ENCODE measurements around the gene C6orf62. TPM values are rescaled to one million over a fixed set of nuclear protein-coding genes. Genes with fewer than 3 reads are reported as not detected.

Gene C6orf62
- total RNA-seq, 1 donor from 2014 or later, result 155 TPM

DNA sequence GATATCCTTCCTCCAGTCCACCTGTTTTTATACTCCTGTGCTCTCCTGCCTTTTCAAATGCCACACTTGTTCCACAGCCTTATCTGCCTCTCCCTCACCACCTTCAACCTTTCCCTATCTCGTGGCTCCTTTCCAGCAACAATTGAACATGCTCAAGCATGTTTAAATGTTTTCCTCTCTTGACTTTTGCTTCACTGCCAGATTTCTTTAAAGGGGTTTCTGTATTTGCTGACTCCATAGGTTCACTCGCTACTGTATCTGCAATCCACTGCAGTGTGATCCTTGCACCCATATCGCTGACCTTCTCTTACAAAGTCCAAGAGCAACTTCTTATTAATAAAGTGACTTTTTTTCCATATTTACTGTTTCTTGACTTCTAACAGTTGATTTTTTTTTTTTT lies 44.6 kb upstream of the C6orf62 start:
- no peak for DNase-seq
- Mint-ChIP-seq H3K27ac (ENCODE audit: unreplicated experiment) (no peak overlapping the region), H3K36me3 (ENCODE audit: unreplicated experiment) (no peaks in the 10 kb centered on the region), H3K4me1 (ENCODE audit: low read depth, unreplicated experiment) (no peaks in the 10 kb centered on the region), H3K27me3 (ENCODE audit: unreplicated experiment) (peaks cover 2% of the 10 kb centered on the region), H3K4me3 (ENCODE audit: unreplicated experiment) (no peak overlapping the region), H3K9me3 (ENCODE audit: unreplicated experiment) (no peaks in the 10 kb centered on the region)
- TF ChIP-seq, protein P1, sequence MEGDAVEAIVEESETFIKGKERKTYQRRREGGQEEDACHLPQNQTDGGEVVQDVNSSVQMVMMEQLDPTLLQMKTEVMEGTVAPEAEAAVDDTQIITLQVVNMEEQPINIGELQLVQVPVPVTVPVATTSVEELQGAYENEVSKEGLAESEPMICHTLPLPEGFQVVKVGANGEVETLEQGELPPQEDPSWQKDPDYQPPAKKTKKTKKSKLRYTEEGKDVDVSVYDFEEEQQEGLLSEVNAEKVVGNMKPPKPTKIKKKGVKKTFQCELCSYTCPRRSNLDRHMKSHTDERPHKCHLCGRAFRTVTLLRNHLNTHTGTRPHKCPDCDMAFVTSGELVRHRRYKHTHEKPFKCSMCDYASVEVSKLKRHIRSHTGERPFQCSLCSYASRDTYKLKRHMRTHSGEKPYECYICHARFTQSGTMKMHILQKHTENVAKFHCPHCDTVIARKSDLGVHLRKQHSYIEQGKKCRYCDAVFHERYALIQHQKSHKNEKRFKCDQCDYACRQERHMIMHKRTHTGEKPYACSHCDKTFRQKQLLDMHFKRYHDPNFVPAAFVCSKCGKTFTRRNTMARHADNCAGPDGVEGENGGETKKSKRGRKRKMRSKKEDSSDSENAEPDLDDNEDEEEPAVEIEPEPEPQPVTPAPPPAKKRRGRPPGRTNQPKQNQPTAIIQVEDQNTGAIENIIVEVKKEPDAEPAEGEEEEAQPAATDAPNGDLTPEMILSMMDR (IDR thresholded peaks at IDR 0.05; ENCODE audit: partially characterized antibody, unreplicated experiment), result no peak

DNA sequence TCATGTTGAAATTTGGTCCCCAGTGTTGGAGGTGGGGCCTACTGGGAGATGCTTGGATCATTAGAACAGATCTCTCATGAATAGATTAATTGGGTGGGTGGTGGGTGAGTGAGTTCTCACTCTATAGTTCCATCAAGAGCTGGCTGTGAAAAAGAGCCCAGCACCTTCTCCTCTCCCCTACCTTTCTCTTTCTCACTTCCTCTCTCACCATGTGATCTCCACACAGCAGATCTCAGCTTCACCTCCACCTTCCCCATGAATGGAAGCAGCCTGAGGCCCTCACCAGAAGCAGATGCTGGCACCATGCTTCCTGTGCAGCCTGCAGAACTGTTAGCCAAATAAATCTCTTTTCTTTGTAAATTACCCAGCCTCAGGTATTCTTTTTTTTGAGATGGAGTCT lies 42.9 kb upstream of the C6orf62 start:
- Mint-ChIP-seq H3K27me3 (ENCODE audit: unreplicated experiment) (peaks cover 2% of the 10 kb centered on the region), H3K9me3 (ENCODE audit: unreplicated experiment) (no peaks in the 10 kb centered on the region), H3K4me3 (ENCODE audit: unreplicated experiment) (no peak overlapping the region), H3K36me3 (ENCODE audit: unreplicated experiment) (no peaks in the 10 kb centered on the region), H3K27ac (ENCODE audit: unreplicated experiment) (no peak overlapping the region), H3K4me1 (ENCODE audit: low read depth, unreplicated experiment) (no peaks in the 10 kb centered on the region)
- TF ChIP-seq, protein P1 (IDR thresholded peaks at IDR 0.05; ENCODE audit: partially characterized antibody, unreplicated experiment), result no peak
- DNase-seq, result no peak

DNA sequence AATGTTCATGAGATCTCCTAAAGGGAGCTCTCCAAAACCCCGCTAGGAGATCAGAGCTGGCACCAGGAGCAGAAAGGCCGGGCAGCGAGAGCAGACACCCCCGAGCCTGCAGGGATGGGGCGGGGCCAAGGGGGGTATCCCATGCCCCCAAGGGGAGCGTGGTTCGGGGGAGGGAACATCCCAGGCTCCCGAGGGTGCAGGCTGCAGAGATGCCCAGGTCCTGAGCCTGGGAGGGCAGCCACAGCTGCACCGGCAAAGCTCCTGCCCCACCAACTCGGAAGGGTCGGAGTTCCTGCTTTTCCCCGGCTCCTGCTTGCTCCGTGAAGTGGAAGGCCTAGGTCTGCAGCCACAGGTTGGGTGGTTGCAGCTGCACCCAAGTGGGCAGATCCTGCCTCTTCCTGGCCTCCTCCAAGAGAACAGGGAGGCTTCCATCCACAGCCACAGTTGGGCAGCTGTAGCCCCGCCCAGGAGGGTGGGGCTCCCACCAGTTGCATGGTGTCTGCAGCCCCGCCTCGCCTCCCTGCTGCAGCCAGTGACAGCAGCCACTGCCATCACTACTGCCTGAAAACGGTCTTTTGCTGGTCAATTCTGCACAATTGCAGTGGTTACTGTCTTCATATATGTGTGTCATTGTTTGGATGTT lies 42.4 kb upstream of the C6orf62 start:
- Mint-ChIP-seq H3K9me3 (ENCODE audit: unreplicated experiment) (no peaks in the 10 kb centered on the region), H3K27ac (ENCODE audit: unreplicated experiment) (no peak overlapping the region), H3K36me3 (ENCODE audit: unreplicated experiment) (no peaks in the 10 kb centered on the region), H3K27me3 (ENCODE audit: unreplicated experiment) (peaks cover 2% of the 10 kb centered on the region), H3K4me3 (ENCODE audit: unreplicated experiment) (no peak overlapping the region), H3K4me1 (ENCODE audit: low read depth, unreplicated experiment) (no peaks in the 10 kb centered on the region)
- DNase-seq, result no peak
- TF ChIP-seq, protein P1 (IDR thresholded peaks at IDR 0.05; ENCODE audit: partially characterized antibody, unreplicated experiment), result no peak

DNA sequence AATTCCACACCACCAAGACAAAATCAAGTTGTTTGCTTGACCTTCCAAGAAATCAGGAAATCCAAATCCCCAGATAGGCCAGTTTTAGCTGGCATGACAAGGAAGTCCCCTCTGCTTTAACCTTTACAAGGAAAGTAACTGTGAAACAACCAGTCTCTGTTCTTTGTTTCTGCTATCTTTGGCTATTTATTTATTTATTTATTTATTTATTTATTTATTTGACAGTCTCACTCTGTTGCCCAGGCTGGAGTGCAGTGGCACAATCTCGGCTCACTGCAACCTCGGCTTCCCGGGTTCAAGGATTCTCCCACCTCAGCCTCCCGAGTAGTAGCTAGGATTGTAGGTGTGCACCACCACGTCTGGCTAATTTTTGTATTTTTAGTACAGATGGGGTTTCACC lies 41.3 kb upstream of the C6orf62 start:
- H3K9me3 Mint-ChIP-seq (ENCODE audit: unreplicated experiment), result no peaks in the 10 kb centered on the region
- TF ChIP-seq, protein P1 (IDR thresholded peaks at IDR 0.05; ENCODE audit: partially characterized antibody, unreplicated experiment), result no peak
- no peaks in the 10 kb centered on the region for H3K36me3 Mint-ChIP-seq (ENCODE audit: unreplicated experiment)
- no peak for DNase-seq
- H3K4me1 Mint-ChIP-seq (ENCODE audit: low read depth, unreplicated experiment), result no peaks in the 10 kb centered on the region
- H3K27ac Mint-ChIP-seq (ENCODE audit: unreplicated experiment), result no peak overlapping the region
- H3K4me3 Mint-ChIP-seq (ENCODE audit: unreplicated experiment), result no peak overlapping the region
- H3K27me3 Mint-ChIP-seq (ENCODE audit: unreplicated experiment), result peaks cover 2% of the 10 kb centered on the region

DNA sequence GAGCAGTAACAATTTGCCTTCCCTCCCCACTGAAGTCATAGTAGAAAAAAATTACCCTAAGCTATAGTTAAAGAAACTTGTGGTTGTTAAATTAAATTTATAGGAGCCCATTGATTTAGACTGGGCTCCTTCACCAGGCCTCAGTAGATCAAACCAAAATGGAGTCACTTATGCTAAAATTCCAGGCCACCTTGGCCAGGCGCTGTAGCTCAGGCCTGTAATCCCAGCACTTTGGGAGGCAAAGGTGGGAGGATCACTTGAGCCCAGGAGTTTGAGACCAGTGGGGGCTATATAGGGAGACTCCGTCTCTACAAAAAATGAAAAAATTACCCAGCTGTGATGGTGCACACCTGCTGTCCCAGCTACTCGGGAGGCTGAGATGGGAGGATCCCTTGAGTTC lies 40.8 kb upstream of the C6orf62 start:
- H3K27ac Mint-ChIP-seq (ENCODE audit: unreplicated experiment), result no peak overlapping the region
- no peak for DNase-seq
- no peaks in the 10 kb centered on the region for H3K4me1 Mint-ChIP-seq (ENCODE audit: low read depth, unreplicated experiment)
- peaks cover 2% of the 10 kb centered on the region for H3K27me3 Mint-ChIP-seq (ENCODE audit: unreplicated experiment)
- H3K9me3 Mint-ChIP-seq (ENCODE audit: unreplicated experiment), result no peaks in the 10 kb centered on the region
- H3K36me3 Mint-ChIP-seq (ENCODE audit: unreplicated experiment), result no peaks in the 10 kb centered on the region
- H3K4me3 Mint-ChIP-seq (ENCODE audit: unreplicated experiment), result no peak overlapping the region
- TF ChIP-seq, protein P1 (IDR thresholded peaks at IDR 0.05; ENCODE audit: partially characterized antibody, unreplicated experiment), result no peak
